HS-27A (cell line): ENCODE measurements around the gene CGB8.
"Not testable (repeated sequence)": the region's sequence is repeated elsewhere in the genome, so short reads cannot be mapped to it uniquely, and the experiment has no call there.

Experiments
- DNase-seq: peaks from one replicate; pipeline ENCODE4 v3.0.0-alpha.2; 2012; ENCODE audit warnings: low read depth, missing footprints

CGB8 gene

DNA sequence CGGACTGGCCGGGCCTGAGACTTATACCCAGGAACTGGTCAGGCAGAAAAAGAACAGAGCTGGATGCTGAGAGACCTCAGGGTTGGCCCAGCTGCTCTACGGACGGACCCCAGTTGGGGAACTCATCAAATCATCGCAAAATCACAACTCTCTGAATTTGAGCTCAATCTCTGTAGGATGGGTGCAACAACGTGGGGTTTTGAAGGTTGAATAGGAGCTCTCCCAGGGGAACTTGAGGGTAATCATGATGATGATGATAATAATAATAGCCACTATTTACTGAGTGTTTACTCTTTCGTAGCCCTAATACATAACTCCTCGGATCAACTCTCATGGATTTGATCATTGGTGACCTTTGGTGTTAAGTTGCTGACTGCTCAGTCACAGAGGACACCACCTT is 18.6 kb downstream of the CGB8 start:
- DNase-seq = not testable (repeated sequence)

GRCh38 chr19:49029749-49030148 is 19.2 kb downstream of the CGB8 start:
- DNase-seq = not testable (repeated sequence)

GRCh38 chr19:49028686-49029085 is 20.2 kb downstream of the CGB8 start:
- not testable (repeated sequence) for DNase-seq

GRCh38 chr19:49025599-49025998 is 23.3 kb downstream of the CGB8 start:
- not testable (repeated sequence) for DNase-seq

DNA sequence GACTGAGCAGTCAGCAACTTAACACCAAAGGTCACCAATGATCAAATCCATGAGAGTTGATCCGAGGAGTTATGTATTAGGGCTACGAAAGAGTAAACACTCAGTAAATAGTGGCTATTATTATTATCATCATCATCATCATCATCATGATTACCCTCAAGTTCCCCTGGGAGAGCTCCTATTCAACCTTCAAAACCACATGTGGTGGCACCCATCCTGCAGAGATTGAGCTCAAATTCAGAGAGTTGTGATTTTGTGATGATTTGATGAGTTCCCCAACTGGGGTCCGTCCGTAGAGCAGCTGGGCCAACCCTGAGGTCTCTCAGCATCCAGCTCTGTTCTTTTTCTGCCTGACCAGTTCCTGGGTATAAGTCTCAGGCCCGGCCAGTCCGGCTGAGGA is 23.8 kb downstream of the CGB8 start:
- DNase-seq = not testable (repeated sequence)

DNA sequence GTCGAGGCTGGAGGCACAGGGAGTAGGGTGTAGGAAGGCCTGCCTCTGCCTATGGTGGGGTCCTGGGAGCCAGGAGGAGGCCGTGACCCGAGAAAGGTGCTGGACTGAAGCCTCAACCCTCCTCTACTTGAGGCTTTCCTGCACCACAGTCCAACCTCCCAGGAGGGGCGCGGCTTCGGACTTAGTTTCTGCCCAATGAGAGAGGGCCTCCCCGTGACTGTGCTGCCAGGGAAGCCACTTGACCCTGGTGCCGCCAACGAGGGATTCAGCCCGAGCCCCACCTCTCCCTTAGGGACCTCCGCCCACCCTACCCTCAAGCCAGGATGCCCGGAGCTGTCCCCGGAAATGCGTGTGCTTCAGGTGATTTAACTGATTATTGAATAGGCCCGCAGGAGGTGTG is 24.7 kb downstream of the CGB8 start, which contains the start of gene CGB3:
TSS of gene CGB3 (minus strand) at position 101 of the 400 bp plus-strand sequence. CDS start 362 bp downstream, outside the sequence.
- not testable (repeated sequence) for DNase-seq

DNA sequence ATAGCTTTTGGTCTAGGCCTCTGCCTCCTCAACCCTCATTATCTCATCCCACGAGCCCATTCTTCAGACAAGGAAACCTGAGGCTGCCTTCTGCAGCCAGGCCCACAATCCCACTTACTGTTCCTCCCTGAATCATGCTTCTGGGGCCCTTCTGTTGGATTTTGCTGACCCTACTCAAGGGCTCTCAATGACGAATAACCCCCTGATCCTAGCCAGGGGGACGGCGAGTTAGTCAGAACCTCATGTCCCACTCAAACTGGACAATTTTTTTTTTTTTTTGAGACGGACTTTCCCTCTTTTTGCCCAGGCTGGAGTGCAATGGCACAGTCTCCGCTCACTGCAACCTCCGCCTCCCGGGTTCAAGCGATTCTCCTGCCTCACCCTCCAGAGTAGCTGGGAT is 26.8 kb downstream of the CGB8 start:
- no peak for DNase-seq

DNA sequence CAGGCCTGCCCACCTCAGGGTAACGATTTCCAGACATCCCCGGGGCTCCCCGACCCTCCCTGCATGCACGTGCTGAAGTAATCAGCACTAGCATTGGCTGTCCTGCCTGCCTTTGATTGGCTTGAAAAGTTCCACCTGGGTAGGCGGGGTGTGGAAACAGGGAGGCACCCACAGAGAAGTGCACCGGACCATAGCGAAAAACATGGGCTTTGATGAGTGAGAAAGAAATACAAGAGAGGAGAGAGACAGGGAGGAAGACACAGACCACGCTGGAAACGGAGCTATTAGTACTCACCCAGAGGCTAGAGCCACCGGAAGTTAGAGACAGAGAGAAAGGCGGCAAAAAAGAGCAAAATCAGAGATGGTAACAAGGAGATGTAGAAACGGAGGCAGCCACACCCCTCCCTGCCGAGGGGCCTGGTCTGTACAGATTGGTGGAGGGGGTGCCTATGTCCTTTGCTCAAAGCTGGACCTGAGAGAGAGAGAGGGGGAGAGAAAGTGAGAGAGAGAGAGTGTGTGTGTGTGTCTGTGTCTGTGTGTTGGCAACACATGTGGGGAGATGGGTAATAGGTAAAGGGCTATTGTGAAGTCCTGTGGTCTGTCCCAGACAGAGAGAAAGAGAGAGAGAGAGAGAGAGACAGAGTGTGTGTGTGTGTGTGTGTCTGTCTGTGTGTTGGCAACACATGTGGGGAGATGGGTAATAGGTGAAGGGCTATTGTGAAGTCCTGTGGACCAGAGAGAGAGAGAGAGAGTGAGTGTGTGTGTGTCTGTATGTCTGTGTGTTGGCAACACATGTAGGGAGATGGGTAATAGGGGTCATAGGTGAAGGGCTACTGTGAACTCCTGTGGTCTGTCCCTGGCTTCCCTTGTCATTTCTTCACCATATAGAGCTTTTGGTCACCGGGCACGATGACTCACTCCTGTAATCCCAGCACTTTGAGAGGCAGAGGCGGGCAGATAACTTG is 27.7 kb downstream of the CGB8 start:
- DNase-seq = peak; percentile 53

DNA sequence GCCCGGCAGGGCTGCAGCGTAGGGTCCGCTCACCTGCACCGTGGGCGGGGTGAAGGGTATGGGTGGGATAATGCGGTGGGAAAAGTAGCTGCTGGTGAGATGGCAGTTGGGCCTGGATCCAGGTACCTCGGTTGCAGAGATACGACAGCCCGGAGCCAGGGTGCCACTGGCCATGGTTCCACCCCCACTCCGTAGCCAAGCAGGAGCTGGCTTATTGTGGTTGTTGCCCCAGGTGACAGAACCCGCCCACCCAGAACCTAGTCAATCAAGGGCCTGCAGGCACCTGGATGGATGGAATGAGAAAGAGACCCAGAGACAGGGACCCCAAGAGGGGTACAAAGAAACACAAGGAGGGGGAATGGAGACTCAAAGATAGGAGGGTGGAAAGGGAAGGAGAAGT is 28.6 kb downstream of the CGB8 start:
- no peak for DNase-seq

- DNase-seq = no peak
Measured at GRCh38 chr19:49019242-49019932, 29.5 kb downstream of the CGB8 start.

DNA sequence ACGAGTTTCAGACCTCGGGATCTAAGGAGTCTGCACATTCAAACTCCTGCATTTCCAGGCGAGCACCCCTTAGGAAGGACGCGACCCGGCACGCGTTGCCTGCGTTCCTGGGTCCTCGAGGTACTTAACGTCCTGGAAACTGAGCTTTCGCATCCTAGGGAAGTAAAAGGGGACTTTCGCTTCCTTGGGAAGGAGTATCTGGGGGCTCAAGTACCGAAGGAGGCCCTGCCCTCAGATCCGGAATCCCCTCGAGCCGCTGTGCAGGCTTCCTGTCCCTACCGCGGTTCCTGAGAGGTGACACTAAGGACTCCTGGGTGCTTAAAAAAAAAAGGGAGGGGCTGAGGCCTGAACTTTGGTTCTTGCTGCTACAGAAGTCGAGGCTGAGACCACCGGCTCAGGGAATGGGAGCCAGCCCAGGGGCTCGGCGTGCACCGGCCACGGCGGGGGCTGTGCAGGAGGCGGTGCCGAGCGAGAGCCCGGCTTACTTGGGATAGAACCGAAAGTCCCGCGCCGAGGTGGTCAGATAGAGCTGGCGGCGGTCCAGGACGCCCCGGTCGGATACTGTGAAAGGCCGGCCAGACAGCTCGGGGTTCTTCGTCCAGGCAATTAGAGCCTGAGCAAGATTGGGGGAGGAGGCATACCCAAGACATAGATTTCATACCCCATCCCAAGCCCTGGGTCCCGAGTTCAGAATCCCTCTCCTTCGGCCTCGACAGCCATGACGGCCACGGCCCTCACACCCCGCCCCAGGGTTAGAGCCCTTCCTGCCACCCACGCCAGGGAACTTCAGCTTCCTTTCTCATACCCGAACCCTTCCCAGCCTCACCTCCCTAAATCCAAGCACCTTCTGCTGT is 30.3 kb downstream of the CGB8 start:
- DNase-seq = not testable (repeated sequence)

DNA sequence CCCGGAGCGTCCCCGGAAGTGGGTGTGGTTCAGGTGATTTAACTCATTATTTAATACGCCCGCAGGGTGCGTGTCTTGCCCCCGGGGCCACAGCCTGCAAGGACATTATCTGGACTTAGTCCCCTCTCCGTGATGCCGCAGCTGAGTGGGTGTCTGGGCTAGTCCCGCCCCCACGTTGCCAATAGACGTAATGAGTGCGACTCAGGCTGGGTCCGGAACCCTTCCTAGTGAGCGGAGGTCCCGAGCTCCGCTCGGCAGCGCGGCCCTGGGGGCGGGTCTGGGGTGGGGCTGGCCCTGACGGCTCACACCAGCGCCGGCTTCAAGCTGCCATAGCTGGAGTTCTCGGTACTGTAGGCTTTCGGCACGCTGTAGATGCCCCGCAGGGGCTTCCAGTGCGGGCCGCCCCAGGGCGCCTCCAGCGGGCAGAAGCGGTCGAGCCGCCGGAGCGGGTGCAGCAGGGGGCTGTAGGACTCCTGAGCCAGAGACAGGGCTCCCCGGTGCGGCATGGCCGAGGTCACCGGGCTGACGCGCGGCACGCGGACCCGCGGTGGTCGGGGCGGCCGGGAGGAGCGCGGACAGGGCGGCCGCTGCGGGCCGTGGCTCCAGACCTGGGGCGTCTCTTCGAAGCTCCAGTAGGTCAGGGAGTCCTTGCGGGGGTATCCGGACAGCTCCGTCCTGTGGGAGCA is 31.1 kb downstream of the CGB8 start:
- no peak for DNase-seq

GRCh38 chr19:49017041-49017665 is 31.8 kb downstream of the CGB8 start, which contains the start of gene LHB:
Gene LHB, minus strand, starts transcription at chr19:49017091. Its CDS starts 10 bp downstream, at chr19:49017081.
- no peak for DNase-seq

GRCh38 chr19:49016067-49016839 is 32.7 kb downstream of the CGB8 start:
- DNase-seq = no peak

- no peak for DNase-seq
Measured at GRCh38 chr19:49014870-49015255, 34.0 kb downstream of the CGB8 start.

DNA sequence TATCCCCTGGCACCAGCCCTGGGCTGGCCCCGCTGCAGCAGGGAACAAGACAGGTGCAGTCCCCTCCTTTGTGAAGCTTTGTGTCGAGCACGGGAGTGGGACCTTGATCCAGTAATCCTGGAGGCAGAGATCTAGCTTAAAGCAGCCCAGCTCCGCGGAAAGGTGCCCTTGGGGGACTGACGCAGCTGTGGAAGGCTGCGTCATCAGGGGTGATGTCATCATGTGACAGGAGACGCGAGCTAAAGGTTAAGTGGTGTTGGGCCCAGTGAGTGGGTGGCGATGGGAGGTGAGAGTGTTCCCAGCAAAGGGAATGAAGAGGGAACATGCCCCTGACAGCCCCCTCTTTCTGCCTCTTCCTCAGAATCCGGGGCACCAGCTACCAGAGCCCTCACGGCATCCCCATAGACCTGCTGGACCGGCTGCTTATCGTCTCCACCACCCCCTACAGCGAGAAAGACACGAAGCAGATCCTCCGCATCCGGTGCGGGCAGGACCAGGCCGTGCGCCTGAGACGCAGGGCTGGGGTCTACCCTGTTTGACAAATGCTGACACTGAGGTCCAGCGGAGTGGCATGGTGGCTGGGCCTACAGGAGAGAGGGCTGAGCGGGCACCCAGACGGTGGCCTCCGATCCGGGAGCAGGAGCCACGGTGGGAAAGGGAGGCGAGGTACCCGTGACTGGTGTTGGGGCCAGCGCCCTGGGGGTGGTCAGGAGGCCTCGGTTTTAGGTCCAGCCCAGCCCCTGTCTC is 34.6 kb downstream of the CGB8 start:
- DNase-seq = no peak

DNA sequence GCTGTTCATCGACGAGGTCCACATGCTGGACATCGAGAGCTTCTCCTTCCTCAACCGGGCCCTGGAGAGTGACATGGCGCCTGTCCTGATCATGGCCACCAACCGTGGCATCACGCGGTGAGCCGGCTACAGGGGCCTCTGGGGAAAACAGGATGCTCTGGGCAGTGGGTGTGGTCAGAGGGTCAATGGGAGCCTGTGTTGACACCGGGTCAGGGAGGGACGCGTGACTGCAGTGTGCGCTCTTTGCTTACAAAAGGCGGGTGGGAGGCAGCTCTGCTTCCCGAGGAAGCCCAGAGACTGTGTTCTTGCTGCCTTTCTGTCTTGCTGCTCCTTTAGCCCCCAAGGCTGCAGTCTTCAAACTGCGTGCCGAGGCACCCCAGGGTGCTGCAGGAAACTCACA is 37.7 kb downstream of the CGB8 start:
- no peak for DNase-seq

DNA sequence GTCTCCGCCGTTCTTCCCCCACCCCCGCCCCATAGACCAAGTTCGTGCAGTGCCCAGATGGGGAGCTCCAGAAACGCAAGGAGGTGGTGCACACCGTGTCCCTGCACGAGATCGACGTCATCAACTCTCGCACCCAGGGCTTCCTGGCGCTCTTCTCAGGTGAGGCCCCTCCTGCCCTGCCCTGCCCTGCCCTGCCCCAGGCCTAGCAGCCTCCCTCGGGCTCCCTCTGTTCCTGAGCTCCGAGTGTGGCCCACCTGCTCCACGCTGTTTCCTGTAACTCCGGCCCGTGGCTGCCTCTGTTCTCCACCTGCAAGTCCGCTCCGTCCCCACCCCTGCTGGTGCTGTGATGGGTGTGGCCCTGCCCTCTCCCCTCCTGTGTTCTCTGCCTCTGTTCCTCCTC is 38.5 kb downstream of the CGB8 start:
- no peak for DNase-seq

- DNase-seq = no peak
Measured at GRCh38 chr19:49009828-49010227, 39.1 kb downstream of the CGB8 start.
